ENCODE measurements around the gene TWF2. TPM values are rescaled to one million over a fixed set of nuclear protein-coding genes. Genes with fewer than 3 reads are reported as not detected.

TWF2 gene
- total and polyA plus RNA-seq, 2 donors from 2014 or later, result 44.0 to 59.9 TPM

DNA sequence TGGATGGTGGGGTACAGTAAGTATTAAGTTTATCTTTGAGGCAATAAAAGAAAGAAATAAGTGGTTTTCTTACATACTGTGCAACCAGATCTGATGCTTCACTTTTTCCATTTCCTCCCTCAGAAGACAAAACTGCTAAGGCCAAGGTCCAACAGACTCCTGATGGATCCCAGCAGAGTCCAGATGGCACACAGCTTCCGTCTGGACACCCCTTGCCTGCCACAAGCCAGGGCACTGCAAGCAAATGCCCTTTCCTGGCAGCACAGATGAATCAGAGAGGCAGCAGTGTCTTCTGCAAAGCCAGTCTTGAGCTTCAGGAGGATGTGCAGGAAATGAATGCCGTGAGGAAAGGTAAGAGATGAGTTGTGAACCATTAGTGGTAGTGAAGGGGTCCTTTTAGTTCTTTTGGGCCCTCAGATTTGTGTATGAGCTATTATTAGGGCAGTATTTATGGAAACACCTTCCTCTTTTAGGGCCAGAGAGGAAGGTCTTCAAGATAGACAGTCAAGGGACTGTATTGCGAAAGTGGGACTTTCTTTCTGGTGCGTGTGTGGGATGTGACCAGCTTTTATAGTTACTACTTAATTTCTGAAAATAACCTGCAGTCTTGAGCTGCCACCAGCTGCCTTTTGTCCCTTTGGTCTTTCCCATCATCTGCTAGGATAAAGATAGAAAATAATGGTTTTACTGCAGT is 36.4 kb downstream of the TWF2 start:
- Histone ChIP-seq H3K27me3 (ENCODE audit: control insufficient read depth, insufficient read depth, low read length) (no peaks in the 10 kb centered on the region), H3K4me3 (ENCODE audit: low read length in 3 of 3) (no peak overlapping the region), H3K9me3 (ENCODE audit: control insufficient read depth in 2 of 3, insufficient read depth in 1 of 3, low read length in 3 of 3) (no peaks in the 10 kb centered on the region), H3K4me1 (ENCODE audit: control insufficient read depth in 2 of 3, insufficient read depth in 2 of 3, low read depth in 1 of 3, low read length in 3 of 3) (peaks cover 0 to 13% (median 6%) of the 10 kb centered on the region in 3 donors), H3K36me3 (ENCODE audit: control insufficient read depth in 2 of 3, insufficient read depth in 3 of 3, low read length in 3 of 3) (peaks cover 10 to 49% (median 44%) of the 10 kb centered on the region in 3 donors), H3K27ac (ENCODE audit: low read depth in 2 of 2, low read length in 2 of 2) (no peak overlapping the region), H3K9ac (ENCODE audit: low read length in 3 of 3) (no peak overlapping the region)
- FAIRE-seq (no peak), DNase-seq (no peak)
- no peak for TF ChIP-seq CTCF (IDR thresholded peaks at IDR 0.05; ENCODE audit: borderline replicate concordance, extremely low read depth, insufficient read depth)
- intact Hi-C loops (cut with DNase I), result no loop called here

DNA sequence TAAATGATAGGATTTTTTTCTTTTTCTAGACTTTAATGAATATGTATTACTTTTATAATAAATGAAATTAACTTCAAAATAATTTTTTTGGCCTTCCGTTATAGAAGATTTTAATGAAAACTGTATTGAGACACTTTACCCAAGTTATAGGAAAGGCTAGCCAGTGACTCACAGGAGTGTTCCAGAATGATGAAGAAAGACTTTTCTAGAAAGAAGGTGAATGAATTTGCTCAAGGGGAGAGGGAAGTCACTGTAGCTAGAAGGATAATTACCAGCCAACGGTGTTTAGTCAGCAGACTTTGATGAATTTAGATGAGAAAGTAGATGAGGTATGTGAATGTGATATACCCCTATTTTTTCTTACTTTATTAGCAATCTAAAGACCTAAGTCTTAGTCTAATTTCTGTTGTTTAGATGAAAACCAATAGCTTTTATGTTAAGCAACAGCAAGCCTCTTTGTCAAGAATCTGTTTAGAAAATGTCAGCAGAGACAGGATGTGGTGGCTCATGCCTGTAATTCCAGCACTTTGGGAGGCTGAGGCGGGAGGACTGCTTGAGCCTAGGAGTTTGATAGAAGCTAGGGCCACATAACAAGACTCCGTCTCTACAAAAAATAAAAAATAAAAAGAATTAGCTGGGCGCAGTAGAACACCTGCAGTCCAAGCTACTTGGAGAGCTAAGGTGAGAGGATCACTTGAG is 37.8 kb downstream of the TWF2 start:
- no peak overlapping the region for H3K27ac ChIP-seq (ENCODE audit: low read depth in 2 of 2, low read length in 2 of 2)
- peaks cover 3 to 18% (median 13%) of the 10 kb centered on the region in 3 donors for H3K4me1 ChIP-seq (ENCODE audit: control insufficient read depth in 2 of 3, insufficient read depth in 2 of 3, low read depth in 1 of 3, low read length in 3 of 3)
- H3K9me3 ChIP-seq (ENCODE audit: control insufficient read depth in 2 of 3, insufficient read depth in 1 of 3, low read length in 3 of 3), result no peaks in the 10 kb centered on the region
- FAIRE-seq, result peak; percentile 23
- intact Hi-C loops (cut with DNase I), result no loop called here
- no peak overlapping the region for H3K9ac ChIP-seq (ENCODE audit: low read length in 3 of 3)
- H3K4me3 ChIP-seq (ENCODE audit: low read length in 3 of 3), result no peak overlapping the region
- no peak for TF ChIP-seq CTCF (IDR thresholded peaks at IDR 0.05; ENCODE audit: borderline replicate concordance, extremely low read depth, insufficient read depth)
- no peak for DNase-seq
- no peaks in the 10 kb centered on the region for H3K27me3 ChIP-seq (ENCODE audit: control insufficient read depth, insufficient read depth, low read length)
- H3K36me3 ChIP-seq (ENCODE audit: control insufficient read depth in 2 of 3, insufficient read depth in 3 of 3, low read length in 3 of 3), result peaks cover 5 to 41% (median 39%) of the 10 kb centered on the region in 3 donors

DNA sequence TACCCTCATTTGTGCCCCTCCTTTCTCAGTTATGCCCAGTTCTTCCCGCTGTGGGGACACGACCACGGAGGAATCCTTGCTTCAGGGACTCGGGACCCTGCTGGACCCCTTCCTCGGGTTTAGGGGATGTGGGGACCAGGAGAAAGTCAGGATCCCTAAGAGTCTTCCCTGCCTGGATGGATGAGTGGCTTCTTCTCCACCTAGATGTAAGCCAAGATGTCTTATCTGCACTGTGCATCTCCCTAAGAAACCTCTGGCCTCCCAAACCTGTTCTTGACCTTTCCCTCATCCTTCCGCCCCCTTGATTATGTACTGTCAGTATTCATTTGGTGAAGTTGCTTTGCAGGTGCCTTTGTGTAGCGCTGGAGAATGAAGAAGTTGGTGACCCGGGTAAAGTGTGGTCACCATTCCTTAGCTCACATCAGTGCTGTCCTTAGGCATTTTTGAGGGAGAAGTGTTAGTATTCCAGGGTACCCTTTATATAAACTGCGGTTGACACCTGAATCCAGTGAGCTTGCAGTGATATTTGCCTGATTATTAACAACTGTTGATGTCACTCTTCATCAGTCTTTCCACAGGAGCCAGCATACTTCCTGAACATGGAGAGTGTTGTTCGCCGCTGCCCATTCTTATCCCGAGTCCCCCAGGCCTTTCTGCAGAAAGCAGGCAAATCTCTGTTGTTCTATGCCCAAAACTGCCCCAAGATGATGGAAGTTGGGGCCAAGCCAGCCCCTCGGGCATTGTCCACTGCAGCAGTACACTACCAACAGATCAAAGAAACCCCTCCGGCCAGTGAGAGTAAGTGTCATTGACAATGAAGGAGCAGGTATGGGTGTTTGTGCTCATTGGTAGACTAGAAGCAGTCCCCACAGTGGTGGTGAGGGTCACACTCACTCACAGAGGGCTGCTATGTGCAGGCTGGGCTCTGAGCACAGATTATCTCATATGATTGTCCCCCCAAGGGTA is 40.0 kb downstream of the TWF2 start:
- Histone ChIP-seq H3K9me3 (ENCODE audit: control insufficient read depth in 2 of 3, insufficient read depth in 1 of 3, low read length in 3 of 3) (no peaks in the 10 kb centered on the region), H3K4me3 (ENCODE audit: low read length in 3 of 3) (peak overlapping the region; percentile 58 to 92 (median 73)), H3K36me3 (ENCODE audit: control insufficient read depth in 2 of 3, insufficient read depth in 3 of 3, low read length in 3 of 3) (peaks cover 4 to 19% (median 18%) of the 10 kb centered on the region in 3 donors), H3K27me3 (ENCODE audit: control insufficient read depth, insufficient read depth, low read length) (no peaks in the 10 kb centered on the region), H3K4me1 (ENCODE audit: control insufficient read depth in 2 of 3, insufficient read depth in 2 of 3, low read depth in 1 of 3, low read length in 3 of 3) (peaks cover 3 to 18% (median 17%) of the 10 kb centered on the region in 3 donors), H3K27ac (ENCODE audit: low read depth in 2 of 2, low read length in 2 of 2) (no peak overlapping the region), H3K9ac (ENCODE audit: low read length in 3 of 3) (peak overlapping the region; percentile 32 to 90 (median 72))
- intact Hi-C loops (cut with DNase I), result no loop called here
- FAIRE-seq (no peak), DNase-seq (no peak)
- no peak for TF ChIP-seq CTCF (IDR thresholded peaks at IDR 0.05; ENCODE audit: borderline replicate concordance, extremely low read depth, insufficient read depth)
